Measurements from ENCODE around the gene KLF17.

KLF17 gene

GRCh38 chr1:44157903-44158302 lies 39.3 kb downstream of the KLF17 start:
- TF ChIP-seq, protein P1, sequence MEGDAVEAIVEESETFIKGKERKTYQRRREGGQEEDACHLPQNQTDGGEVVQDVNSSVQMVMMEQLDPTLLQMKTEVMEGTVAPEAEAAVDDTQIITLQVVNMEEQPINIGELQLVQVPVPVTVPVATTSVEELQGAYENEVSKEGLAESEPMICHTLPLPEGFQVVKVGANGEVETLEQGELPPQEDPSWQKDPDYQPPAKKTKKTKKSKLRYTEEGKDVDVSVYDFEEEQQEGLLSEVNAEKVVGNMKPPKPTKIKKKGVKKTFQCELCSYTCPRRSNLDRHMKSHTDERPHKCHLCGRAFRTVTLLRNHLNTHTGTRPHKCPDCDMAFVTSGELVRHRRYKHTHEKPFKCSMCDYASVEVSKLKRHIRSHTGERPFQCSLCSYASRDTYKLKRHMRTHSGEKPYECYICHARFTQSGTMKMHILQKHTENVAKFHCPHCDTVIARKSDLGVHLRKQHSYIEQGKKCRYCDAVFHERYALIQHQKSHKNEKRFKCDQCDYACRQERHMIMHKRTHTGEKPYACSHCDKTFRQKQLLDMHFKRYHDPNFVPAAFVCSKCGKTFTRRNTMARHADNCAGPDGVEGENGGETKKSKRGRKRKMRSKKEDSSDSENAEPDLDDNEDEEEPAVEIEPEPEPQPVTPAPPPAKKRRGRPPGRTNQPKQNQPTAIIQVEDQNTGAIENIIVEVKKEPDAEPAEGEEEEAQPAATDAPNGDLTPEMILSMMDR (IDR thresholded peaks at IDR 0.05; ENCODE audit: control extremely low read depth, extremely low read depth, low read depth, missing control alignments) = no peak
- no peak for DNase-seq (ENCODE audit: extremely low spot score)
- ChIA-PET CTCF (no interaction called here), POLR2A (no interaction called here)

- no peak for DNase-seq (ENCODE audit: extremely low spot score)
- TF ChIP-seq, protein P1 (IDR thresholded peaks at IDR 0.05; ENCODE audit: control extremely low read depth, extremely low read depth, low read depth, missing control alignments) = no peak
- CTCF ChIA-PET = no interaction called here
- POLR2A ChIA-PET = no interaction called here
Measured at GRCh38 chr1:44158871-44159270, 40.2 kb downstream of the KLF17 start.

DNA sequence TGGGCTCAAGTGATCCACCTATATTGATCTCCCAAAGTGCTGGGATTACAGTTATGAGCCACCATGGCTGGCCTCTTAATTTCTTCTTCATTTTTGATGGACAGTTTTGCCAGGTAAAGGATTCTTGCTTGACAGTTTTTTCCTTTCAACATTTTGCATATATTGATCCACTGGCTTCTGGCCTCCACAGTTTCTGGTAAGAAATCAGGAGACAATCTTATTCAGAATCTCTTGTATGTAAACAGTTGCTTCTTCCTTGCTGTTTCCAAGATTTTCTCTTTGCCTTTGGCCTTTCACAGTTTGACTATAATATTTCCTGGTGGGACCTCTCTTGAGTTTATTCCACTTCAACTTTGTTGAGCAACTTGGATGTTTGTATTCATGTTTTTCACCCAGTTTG lies 42.9 kb downstream of the KLF17 start:
- no peak for DNase-seq (ENCODE audit: extremely low spot score)
- CTCF ChIA-PET = no interaction called here
- TF ChIP-seq, protein P1 (IDR thresholded peaks at IDR 0.05; ENCODE audit: control extremely low read depth, extremely low read depth, low read depth, missing control alignments) = no peak
- POLR2A ChIA-PET = no interaction called here

DNA sequence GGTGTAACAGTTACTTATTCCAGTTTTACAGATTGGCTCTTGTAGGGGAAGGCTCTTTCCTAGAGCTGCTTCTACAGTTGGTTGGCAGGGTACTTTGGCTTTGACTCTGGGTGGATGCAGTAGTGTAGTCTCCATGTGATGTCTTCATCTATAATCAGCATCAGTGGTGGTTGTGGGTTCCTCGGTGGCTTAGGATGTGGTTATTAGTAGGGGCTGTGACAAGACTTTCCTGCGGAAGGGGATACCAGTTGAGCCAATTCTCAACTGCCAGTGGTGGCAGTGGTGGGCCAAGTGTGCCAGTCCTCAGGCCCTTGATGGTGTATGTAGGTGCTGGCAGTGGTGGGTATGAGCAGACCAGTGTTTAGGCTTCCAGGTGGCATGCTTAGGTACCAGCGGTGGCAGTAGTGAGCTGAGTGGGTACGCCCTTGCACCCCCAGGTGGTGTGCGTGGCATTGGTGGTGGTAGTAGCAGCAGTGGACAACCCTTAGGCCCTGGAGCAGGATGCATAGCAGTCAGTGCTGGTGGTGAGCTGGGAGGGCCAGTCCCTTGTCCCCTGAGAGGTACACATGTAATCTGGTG lies 50.0 kb downstream of the KLF17 start:
- TF ChIP-seq, protein P1 (IDR thresholded peaks at IDR 0.05; ENCODE audit: control extremely low read depth, extremely low read depth, low read depth, missing control alignments) = no peak
- DNase-seq (ENCODE audit: extremely low spot score) = no peak
- POLR2A ChIA-PET = no interaction called here
- CTCF ChIA-PET = no interaction called here

DNA sequence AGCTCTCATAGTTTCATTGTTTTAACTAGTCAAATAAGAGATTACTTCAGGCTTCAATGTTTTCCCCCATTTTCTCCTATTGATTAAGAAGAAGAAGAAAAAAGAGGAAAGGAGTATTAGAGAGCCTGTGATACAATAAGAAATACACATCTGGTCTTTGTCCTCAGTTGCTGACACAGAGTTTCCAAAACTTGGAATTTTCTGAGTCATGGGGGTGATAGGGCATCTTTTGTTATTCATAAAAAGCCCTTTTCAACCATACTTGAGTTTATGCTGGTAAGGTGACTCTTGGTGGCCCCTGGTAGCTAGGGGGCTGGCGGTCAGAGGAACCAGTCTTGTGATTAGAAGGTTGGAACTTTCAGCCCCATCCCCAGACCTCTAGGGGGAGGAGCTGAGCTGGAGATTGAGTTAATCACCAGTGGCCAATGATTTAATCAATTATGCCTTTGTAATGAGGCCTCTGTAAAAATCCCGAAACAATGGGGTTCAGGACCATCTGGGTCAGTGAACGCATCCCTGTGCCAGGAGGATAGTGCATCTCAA lies 51.7 kb downstream of the KLF17 start:
- TF ChIP-seq, protein P1 (IDR thresholded peaks at IDR 0.05; ENCODE audit: control extremely low read depth, extremely low read depth, low read depth, missing control alignments) = no peak
- POLR2A ChIA-PET = no interaction called here
- no peak for DNase-seq (ENCODE audit: extremely low spot score)
- CTCF ChIA-PET = interaction anchor here (0.8 to 1.6 kb wide), 4 partner anchors 10 to 236 kb away, joined by 3 to 8 read pairs (median 3); no protein-coding TSS in a partner anchor

DNA sequence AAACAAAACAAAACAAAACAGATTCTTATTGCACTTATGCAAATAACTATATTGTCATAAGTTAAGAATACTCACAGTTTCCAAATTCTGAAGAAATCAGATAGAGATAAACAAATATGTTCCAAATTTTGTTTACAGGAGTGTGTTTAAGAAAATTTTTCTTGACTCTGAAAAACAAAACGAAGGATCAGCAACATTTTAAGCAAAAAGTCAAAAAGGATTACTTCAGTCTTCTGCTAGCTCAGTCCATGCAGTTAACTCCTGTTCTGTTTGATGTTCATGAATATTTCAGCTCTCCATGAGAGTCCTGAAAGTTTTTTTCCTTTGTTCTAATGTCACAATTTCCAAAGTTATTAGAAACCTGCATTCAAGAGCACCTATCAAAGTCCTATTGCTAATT lies 56.0 kb downstream of the KLF17 start:
- TF ChIP-seq, protein P1 (IDR thresholded peaks at IDR 0.05; ENCODE audit: control extremely low read depth, extremely low read depth, low read depth, missing control alignments) = no peak

More for the DNA sequence above, 56.0 kb downstream of the KLF17 start:
- POLR2A ChIA-PET = no interaction called here
- no peak for DNase-seq (ENCODE audit: extremely low spot score)
- CTCF ChIA-PET = interaction anchor here (0.7 kb wide), 1 partner anchor 260 kb away, joined by 3 read pairs; no protein-coding TSS in a partner anchor
